Stimulated activated CD4-positive, alpha-beta T cell treated with anti-CD3 and anti-CD28 coated beads, Interleukin-2, amount 100 ng/mL, for 4 hours (primary cell): ENCODE data around the gene BGN.

ENCODE experiments used
- DNase-seq: peaks from one replicate; pipeline ENCODE4 v3.0.0-alpha.2; 2020; ENCODE audit warnings: low read depth

BGN gene

DNA sequence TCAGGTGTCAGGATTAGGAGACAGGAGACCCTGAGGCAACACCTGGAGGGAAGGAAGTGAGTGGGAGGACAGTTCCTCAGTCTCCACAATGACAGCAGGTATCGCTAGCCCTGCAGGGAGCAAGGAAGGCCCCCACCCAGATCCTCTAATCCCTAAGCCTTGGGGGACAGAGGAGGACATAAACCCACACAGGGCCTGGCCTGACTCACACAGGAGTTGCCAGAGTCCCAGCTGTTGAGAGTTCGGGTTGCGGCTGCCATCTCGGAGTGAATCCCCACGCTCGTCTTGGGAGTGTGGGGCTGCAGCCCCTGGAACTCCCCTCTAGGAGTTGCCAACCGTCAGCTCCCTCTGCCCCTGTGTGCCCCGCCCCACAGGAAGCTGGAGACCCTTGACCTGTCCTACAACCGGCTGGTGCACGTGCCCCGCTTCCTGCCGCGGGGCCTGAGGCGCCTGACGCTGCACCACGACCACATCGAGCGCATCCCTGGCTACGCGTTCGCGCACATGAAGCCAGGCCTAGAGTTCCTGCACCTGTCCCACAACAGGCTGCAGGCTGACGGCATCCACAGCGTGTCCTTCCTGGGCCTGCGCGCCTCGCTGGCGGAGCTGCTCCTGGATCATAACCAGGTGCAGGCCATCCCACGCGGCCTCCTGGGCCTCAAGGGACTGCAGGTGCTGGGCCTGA, 9.2 kb upstream of the BGN start:
- no peak for DNase-seq

DNA sequence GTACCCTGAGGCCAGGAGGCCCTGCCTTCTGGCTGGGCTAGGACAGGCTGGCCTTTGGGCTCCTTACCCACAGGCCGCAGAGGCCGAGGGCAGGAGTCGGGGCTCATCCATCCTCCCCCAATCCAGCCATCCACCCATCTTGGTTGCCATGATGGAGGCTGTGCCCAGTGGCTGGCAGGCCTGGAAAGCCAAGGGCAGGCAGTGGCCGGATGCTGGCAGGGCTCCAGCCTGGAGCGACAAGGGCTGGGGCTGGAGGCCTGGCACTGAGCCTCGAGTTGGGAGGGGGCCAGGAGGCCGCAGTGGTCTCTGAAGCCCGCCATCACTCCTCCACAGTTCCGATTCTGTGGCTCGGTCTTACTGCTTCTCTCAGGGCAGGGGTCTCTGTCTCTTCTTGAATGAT, 8.6 kb upstream of the BGN start:
- no peak for DNase-seq

DNA sequence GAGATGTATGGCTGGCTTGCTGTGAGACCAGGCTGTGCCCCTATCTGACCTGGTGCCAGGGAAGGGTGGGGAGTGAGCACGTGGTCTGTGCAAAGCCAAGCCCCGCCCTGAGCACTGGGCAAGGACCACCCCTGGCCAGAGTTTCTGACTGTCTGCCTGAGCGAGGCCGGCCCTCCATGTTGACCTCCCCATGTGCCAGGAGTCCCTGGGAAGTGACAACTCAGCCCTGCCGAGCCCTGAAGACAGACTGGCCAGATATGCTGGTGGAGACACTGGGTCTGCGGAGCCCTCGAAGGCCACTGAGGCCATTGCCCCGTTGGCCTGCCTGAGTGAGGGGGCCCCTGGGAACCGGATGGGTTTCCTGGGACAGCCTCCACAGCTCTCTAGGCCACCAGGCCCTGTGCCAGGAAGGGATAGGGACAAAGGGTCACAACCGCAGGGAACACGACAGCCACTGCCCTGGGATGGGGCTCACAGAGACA, 7.1 kb upstream of the BGN start:
- no peak for DNase-seq

DNA sequence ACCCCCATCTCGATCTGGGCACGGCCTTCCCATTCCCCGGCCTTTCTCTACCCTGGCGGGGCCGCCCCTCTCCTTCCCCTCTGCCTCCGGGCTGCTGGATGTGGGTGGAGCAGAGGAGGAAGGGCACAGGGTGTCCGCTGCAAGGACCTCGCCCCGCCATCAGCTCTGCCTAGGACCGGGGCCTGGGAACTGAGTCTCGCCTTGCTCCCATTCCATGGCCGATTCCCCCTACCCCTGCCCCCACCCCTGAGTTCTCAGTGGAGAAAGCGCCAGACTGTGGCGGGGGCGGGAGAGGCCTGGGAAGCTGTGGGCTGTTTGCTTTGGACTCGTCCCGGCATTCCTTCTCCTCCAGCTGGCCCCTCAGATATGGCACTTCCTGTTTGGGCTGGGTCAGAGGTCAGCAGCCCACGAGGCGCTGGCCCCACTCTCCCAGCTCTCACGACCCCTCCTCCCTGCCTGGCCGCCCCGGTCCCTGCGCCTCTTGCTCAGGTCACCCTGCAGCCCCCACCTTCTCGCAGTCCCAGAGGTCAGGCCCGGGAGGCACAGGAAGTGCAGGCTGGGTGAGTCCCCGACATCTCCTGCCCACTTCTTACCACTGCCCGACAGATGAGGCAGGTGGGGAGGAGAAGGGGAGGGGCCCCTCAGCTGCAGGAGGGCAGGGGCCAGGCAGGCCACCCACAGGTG, 6.4 kb upstream of the BGN start:
- DNase-seq = no peak

DNA sequence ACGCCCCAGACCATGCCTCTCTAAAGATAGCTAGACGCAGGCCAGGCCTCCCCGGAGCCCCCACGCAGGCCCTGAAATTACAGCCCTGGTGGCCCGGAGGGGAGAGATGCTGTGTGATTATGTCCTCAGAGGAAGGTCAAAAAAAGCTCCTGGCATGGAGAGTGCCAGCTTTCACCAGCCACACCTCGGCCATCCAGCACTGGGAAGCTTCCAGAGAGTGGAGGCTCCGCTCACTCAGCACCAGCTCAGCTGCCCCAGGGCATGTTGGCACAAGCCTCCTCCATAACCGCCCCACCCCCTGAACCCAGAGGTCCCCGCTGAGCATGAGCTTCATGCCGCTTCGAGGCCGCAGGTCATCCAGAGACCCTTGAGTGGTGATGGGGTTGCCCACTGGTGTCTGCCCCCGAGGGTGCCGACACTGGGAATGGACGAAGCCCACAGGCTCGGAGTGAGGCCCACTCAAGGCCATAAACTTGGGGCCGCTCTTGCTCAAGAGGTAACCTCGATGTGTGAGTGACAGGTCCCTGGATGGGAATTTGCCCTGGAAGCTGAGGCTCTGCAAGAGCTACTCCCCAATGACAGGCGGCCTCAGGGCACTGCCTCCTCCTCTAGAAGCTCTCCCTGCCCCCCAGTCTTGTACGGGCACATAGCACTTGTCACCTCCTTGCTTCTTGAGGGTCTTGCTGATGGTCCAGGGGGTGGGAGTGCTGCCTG, 4.4 kb upstream of the BGN start:
- DNase-seq = no peak

DNA sequence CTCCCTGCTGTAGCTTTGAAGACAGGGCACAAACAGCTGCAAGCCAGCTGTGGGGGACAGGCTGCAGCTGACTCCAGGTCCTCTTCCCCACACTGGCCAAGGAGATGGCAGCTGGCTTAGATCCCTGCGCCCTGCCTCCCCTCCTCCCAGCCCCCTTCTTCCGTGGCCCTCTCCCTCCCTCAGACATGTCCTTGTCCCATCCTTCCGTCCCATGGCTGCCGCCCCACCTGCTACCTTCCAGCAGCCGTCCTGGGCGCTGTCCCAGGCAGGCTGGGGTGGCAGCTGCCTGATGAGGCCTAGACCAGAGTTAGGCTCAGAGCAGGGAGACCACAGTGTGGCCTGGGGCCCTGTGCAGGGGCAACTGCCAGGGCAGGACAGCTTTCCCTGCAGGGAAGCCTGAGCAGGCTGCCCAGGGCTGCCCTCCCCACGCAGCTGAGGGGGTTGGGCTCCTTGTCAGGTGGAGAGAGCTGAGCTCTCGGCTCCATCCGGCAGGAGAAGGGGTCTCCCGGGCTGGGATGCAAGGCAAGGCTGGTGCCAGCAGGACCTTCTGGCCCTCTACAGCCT, 3.3 kb upstream of the BGN start:
- no peak for DNase-seq

DNA sequence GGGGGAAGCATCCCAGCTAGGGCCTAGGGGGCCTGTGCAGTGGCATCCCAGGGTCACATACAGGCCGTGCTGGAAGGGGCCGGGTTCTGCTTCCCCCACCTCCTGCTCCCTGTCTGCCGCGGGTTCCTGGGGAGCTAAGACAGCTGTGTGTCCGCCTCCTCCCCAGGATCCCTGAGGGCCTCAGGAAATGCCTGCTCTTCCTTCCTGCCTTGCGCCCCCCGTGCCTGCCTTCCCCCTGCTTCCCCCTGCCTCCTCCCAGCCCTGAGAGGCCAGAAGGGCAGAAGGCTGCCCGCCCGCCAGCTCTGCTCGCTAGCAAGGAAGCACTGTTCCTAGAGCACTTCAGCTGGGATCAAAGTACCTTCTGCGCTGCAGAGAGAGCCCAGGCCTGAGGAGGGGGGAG, 2.9 kb upstream of the BGN start:
- DNase-seq = no peak

DNA sequence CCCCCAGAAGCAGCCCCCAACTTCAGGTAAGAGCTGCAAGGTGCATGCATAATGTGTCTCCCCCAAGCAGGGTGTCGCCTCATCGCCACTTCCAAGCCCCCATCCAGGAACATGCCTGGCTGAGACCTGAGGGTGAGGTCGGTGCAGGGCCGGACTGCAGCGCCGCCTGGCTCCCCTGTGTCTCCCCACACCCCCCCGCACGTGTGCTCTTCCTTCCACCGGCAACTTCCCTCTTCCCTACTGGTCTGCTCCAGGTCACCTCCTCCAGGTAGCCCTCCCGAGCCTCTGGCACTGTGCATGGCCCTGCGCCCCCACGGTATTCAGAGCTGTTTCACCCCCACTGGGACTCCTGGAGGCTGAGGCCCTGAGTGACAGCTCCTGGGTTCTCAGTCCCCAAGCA, 2.2 kb upstream of the BGN start:
- DNase-seq = no peak

DNA sequence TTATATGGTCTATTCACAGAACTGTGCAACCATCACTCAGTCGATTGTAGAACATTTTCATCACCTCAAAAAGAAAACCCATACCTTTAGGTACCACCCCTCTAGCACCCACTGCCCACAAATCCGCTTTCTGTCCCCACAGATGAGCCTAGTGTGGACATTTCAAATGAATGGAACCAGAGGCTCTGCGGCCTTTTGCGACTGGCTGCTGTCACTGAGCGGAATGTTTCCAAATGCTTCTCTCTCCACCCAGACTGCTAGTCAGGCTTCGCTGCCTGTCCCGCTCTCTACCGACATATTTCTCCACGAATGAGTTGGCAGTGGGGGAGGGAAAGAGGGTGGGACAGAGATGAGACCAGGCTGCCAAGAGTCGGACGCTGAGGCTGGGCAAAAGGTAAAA, 1.7 kb upstream of the BGN start:
- no peak for DNase-seq

DNA sequence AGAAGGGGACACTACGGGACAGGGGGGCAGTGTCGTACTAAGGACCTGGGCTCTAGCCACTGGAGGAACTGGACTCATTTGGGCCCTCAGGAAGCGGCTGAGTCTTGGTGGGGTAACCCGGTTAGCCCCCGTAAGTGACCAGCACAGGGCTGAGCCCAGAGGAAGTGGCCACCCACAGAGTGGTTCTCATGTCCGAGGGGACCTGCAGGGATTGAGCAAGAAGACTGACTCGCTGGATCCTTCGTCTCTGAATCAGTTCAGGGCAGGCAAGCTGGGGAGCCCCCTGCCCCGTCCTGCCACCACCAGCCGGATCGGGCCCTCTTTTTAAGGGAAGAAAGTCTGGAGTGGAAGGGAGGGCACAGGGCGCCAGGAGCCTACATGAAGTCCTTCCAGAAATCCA, 719 bp upstream of the BGN start:
- no peak for DNase-seq

DNA sequence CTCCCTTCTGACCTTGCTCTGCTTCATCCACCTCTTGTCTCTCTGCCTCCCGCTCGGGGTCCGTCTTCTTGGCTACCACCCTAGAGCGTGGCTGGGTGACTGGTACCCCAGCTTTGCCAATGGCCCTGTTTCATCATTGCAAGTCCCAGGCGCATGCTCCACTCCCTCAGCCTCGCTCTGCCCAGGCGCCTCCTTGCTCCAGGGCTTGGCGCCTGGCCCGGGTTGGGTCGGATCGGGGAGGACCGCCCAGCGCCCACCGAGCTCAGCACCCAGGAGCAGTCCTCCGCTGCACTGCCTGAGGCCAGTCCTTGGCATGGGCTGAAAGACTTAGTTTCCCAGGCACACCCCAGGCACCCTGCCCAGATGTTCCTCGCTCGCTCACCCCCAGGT, 577 bp downstream of the BGN start:
- no peak for DNase-seq

DNA sequence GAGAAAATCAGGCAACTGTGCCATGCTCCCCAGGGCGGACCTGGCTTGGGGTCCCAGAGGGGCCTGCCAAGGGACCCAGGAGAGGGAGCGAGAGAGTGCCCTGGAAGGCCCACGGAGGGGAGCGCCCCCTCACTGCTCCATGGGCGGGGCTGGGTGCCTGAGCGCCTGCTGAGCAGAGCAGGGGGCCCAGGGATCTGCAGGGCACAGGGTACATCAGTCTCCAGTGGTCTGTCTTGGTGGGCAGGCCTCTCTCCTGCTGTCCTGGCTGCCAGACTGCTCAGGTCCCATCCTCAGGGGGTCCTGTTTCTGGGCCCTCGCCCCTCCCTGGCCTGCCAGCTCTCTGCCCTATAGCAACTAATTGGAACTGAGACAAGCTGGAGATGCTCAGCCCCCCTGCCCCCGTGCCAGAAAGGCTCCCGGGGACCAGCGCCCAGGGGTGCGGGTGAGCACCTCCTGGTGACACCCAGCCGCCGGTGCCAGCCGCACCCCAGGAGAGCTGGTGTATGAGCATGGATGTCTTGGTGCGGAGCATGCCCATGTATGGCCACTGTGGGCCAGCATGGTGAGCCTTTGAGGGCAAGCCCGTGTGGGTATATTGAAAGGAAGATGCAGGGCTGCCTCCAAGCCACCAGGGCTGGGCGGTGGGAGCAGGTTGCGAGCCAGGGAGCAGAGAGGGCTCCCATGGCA, 1.3 kb downstream of the BGN start:
- no peak for DNase-seq

DNA sequence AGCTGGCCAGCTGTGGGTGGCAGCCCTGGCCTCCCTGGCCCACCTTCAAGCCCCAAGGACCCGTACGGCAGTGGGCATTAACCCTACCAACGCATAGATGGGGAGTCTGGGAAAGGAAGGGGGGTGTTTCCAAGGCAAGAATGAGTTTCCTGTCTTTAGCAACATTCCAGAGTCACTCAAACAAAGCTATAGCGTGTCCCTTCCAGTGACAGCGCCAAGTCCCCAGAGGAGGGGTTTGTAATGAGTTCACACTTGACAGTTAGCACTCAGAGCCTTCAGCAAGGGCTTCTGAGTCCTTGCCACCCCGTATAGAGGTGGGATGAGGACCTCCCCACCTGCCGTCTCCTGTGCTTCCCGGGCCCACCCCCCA, 1.8 kb downstream of the BGN start:
- DNase-seq = no peak

DNA sequence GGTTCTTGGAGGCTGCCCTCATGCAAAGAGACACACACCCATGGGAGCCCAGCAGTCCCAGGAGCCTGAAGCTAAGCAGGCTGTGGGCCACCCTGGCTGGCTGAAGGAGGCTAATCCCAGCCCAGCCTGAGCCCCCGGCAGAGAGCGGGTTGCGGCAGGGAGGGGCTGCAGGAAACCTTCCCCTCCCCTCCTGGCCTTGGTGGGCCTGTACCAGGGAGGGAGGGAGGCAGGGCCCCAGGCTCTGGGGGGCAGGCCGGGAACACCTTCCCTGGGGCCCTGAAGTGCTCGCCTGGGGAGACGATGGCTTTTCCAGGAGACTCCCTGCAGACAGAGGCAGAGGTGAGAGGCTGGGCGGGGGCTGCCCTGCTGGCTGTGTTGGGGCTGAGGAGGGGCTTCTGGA, 3.7 kb downstream of the BGN start:
- DNase-seq = no peak

DNA sequence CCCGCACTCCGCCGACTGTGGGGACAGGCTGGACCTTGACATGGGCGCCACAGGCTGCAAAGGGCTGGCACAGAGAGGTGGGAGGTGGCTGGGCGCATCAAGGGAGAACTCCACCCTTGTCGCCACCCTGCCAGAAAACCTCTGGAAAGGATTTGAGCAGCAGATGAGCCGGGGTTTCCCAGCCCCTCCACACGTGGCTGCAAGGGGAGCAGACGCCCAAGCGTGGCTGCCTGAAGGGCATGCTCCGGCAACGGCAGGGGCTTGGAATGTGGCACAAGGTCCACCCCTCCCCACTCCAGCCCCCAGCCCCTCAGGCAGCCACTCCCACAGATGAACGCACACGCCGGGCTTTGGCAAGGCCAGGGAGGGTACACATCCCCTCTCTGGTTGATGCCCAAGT, 4.6 kb downstream of the BGN start:
- DNase-seq = no peak

DNA sequence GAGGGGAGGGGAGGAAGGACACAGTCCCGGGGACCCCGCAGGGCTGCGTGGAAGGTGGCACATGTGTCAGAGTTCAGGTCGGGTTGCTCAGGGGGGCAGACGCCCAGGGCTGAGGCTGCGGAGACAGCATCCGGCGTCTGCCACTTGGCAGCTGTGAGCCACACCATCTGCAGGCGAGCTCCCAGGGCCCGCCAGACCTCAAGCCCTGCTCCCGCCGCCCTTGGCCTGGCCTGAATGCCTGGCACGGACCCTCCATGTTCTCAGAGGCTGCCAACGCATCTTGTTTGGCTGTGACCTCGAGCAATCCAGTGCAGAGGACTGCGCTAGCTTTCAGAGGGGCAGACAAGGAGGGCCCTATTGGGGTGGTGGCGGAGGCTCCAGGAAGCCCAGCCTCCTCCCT, 5.1 kb downstream of the BGN start:
- no peak for DNase-seq

DNA sequence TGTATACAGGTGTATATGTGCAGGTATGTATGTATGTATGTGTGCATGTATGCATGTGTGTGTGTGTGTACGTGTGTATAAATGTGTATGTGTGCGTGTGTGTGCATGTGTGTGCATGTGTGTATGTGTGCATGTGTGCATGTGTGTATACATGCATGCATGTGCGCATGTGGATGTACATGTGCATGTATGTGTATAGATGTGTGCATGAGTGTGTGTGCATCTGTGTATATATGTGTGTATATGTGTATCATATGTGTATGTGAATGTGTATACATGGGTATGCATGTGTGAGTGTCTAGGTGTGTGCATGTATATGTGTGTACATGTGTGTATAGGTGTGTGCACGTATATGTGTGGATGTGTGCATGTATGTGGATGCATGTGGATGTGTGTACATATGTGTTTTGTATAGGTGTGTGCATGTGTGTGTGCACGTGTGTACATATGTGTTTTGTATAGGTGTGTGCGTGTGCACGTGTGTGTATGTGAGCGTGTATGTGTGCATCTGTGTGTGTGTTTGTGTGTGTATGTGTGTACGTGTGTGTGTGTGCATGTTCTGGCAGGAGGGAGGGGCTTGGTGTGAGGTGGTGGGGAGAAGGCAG, 6.0 kb downstream of the BGN start:
- DNase-seq = no peak

DNA sequence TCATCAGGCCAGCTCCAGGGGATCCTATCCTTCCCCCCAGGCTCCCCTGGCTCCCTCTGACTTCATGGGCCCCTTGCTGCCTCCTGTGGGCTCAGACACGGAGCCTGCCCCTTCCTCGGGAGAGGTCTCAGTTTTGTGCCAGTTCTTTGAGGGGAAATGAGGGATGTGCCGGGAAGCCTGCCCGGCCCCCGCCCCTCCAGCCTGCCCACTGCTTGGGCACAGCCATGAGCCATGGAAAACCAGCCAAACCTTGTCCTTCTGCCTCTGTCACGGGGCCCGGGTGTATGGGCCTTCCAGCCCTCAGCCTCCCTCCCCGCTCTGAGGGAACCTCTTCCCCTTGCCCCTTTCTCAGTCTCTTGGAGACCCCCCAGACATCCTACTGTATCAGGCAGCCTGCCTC, 6.8 kb downstream of the BGN start:
- DNase-seq = no peak

DNA sequence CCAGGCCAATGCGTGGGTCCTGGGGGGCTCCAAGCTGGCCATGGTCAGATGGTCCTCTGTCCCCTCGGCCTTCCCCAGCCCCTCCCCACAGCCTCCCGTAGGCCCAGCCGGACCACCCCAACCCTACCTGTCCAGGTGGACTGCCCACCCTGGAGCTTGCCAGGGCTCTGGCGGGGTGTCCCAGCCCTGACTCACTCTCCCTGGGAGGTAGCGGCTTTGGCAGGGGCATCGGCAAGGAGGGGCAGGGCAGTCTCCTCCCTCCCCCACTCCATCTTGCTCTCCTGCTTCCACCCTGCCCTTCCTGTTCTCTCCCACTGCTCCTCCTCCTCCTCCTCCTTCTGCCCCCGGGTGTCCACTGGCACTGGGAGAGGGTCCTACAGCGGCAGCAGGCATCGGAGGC, 7.4 kb downstream of the BGN start:
- DNase-seq = no peak

DNA sequence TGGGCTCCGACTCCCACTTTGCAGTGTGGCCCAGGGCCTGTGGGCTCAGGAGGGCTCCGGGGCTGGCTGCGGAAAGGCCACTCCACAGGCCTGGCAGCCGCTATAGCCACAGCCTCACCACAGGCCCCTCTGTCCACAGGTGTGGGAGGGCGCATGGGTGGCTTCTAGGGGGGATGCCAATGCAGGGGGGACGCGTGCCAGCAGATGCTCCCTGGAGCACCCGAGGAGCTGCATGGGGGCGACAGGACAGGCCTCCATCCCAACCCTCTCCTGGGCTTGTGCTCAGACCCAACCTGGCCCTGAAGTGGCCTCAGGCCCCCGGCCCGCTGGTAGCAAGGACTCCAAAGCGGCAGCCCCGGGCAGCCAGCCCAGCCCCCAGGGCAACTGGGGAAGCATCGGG, 8.0 kb downstream of the BGN start:
- no peak for DNase-seq

DNA sequence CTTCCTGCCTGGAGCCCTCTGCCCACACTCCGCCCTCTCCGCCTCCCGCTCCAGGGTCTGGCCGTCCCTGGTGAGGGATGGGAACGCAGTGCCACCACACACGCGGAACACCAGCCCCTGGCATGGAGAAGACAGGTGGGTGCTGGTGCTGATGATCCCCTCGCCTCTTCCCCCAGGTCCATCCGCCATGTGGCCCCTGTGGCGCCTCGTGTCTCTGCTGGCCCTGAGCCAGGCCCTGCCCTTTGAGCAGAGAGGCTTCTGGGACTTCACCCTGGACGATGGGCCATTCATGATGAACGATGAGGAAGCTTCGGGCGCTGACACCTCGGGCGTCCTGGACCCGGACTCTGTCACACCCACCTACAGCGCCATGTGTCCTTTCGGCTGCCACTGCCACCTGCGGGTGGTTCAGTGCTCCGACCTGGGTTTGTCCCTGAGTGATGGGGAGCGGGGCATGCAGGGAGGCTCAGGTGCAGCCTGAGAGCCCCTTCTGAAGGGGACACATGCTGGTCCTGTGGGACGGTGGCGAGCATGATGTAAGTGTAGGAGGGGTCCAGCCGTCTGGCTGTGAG, 9.8 kb downstream of the BGN start:
- no peak for DNase-seq

DNA sequence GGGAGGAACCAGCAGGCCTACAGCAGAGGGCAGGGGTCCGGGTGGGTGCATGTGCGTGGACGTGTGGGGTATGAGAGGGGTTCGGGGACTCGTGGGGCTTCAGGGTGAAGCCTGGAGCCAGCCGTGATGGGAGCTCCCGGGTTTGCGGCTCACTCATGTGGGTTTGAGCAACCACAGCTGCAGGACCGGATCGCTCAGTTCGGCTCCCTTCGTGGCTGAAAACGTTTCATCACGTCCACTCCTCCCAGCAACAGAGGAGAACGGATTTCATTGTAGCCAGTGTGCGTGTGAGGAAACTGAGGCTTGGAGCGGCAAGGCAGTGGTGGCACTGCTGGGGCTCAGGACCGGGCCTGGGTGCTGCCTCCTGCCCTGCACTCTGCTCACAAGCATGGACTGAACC, 10.6 kb downstream of the BGN start:
- no peak for DNase-seq
